Measurements from ENCODE around the gene C22orf15. TPM values are rescaled to one million over a fixed set of nuclear protein-coding genes. Genes with fewer than 3 reads are reported as not detected.

The C22orf15 gene, protein sequence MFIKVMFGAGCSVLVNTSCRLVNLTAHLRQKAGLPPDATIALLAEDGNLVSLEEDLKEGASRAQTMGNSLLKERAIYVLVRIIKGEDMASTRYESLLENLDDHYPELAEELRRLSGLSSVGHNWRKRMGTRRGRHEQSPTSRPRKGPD
- 0.77 and 1.1 TPM in 2 replicates for total RNA-seq

DNA sequence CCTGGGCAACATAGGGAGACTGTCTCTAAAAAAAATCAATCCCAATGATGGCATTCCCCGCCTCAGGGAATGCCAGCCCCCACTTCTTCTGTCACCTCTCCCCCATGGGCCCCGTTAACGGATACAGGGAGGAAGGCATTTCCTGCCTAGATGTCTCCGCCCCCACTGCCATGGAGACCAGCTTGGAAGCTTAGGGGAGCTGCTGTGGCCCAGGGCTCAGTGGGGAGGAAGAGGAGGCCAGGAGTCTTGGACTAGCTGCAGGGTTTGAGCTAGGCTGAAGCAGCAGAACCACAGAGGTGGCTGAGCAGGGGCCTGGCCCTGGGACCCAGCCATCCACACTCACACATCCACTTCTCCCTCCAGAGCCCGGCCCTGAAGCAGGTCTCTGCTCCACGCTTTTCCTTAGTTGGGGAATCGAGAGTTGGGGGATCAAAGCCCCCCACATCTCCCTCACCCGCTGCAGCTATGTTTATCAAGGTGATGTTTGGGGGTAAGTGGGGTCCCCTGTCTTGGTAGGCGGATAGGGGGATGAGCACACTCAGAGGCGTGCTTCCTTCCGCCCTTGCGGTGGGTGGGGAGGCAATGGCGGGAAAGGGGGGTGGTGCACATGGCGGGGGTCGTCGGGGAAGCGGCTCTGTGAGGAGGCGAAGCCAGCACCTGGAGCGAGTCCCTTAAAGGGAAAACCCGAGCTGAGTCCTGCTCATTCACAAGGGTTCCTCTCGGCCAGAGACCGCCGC is at the start of gene C22orf15:
Gene C22orf15 (plus strand): TSS at position 149 of the 737 bp plus-strand sequence. CDS start 317 bp downstream, at position 466.

DNA sequence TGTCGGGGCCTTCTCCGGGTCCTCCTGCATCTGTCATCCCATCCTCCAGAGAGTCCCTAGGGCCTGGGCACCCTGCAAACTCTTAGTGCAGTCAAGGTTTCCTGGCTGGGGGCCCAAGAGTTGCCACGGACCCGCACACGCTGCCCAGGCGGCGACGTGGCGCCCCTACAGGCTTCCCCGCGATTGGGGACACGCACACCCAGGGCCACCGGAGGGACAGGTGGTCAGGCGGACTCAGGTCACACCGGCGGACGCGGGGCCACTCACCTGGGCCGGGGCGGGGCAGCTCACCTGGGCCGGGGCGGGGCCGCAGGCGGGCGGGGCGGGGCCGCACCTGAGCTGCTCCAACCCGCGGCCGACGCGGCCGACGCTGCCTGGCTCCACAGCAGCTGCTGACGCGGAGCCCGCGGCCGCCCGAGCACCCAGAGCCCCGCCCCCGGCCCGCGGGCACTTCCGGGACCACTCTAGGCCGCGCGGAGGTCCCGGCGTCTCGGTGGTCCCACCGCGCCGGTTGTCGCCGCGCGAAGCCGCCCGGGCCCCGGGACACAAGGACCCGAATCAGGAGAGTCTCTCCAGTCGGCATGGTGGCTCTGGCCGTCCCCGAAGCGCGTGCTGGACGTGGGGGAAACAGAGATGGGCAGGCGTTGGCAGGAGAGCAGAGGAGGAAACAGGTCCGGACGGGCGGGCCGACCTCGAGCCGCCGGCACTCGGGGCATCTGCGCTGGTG is 11.9 kb upstream of the C22orf15 start, which contains the start of gene ZNF70:
Gene ZNF70 (minus strand): TSS at position 399 of the 727 bp plus-strand sequence. CDS start 5,972 bp downstream, outside the sequence.

GRCh38 chr22:23754220-23754919 is 8.4 kb upstream of the C22orf15 start, which contains the start of gene VPREB3:
TSS of gene VPREB3 (minus strand) at chr22:23754425. CDS start at chr22:23754363, 62 bp downstream.

DNA sequence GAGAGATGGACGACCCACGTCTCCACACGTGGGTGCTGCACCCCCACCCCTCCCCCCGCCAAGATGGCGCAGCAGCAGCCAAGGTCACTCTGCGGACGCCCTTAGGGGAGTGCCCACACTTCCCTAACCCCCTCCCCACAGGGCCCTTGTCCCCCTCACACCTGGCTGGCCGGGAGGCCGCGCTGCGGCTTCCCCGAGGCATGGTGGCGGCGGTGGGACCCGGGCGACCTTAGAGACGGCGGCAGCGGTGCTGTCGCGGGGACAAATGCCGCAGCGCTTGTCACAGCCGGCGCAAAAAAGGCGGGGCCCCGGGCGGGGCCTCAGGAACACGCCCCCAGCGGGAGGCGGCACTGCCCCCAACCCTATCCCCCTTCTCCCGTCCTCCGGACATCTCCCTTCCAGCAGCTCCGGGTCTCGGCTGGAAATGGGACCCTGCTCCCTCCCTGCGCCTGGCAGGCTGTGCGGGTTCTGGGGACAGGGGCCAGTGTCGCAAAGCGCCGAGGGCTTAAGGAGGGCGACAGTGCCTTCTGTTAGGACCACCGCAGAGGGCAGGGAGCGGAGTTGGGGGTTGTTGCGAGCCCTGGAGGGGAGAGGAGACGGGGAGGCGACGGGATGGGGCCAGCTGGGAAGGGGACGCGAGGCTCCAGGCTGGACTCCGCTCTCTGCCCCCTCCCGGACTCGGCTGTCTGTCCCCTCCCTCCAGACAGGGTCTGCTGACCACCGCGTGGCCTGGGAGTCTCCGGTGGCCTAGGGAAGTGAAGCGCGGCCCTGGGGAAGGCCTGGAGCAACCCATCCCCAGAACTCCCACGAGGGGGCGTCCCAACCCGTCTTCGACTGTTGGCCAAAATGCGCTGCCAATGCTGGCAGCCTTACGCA is 5.1 kb downstream of the C22orf15 start, which contains the start of gene CHCHD10:
Gene CHCHD10 (minus strand): TSS at position 300 of the 876 bp plus-strand sequence. CDS start 98 bp downstream, at position 202.

DNA sequence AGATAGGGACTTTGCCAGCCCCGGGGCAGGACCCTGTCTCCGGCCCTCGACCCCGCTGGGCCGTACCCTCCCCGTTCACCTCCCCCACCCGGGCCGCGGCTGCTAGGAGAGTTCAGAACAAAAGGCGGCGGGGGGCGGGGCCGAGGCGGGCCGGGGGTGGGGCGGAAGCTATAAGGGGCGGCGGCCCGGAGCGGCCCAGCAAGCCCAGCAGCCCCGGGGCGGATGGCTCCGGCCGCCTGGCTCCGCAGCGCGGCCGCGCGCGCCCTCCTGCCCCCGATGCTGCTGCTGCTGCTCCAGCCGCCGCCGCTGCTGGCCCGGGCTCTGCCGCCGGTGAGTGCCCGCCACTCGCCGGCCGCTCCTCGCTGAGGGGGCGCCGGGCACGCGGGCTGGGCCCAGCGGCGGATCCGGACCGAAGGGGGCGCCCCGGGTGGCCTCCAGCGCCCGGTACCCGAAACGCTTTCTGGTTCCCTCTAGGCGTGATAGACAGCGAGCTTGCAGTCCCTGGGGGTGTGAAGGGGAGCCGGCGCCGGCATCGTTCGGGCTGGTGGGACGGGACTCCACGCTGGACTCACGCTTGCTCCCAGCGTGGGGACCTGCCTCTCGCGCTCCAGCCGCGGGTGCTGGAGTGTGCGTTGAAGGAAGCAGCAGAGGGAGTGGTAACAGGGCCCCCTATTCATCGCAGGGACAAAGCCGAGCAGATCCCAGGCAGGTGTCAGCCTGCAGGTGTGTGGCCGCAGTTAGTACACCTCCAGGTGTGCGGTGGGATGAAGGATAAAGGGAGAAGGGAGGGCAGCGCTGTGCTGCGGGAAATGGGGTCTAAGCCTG is 10.1 kb downstream of the C22orf15 start, which contains the start of gene MMP11:
Gene MMP11 (plus strand): TSS at position 201 of the 825 bp plus-strand sequence. CDS start 22 bp downstream, at position 223.

DNA sequence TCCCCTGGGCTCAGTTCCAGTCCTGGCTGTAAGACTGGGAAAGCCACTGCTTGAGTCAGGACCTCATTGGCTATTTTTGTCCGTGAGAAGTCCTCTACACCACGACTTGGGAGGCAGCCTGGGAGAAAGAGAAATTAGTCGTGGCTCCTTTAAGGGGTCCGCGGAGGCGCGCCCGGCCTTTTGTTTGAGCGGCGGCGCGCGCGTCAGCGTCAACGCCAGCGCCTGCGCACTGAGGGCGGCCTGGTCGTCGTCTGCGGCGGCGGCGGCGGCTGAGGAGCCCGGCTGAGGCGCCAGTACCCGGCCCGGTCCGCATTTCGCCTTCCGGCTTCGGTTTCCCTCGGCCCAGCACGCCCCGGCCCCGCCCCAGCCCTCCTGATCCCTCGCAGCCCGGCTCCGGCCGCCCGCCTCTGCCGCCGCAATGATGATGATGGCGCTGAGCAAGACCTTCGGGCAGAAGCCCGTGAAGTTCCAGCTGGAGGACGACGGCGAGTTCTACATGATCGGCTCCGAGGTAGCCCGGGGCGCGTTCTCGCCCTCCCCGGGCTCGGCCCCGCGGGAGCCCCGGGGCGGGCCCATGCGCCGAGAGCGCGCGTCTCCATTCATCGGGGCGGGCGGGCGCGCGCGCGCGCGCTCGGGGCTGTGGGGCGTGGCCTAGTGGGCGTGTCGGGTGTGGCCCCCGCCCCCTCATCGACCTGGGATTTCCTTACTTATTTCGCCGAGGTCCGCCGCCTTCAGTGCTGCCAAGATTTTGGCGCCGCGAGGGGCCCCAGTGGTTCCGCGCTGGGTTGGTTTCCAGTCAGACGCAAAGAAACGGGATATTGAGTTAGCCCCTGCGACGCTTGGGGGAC is 24.2 kb downstream of the C22orf15 start, which contains the start of gene SMARCB1:
Gene SMARCB1 (plus strand): TSS at position 215 of the 848 bp plus-strand sequence. CDS start 204 bp downstream, at position 419.

Other genes starting within 250 kb of the C22orf15 start
- not detected in 2 replicates for gene IGLL1, start 182.7 kb upstream of the C22orf15 start, total RNA-seq
- 0.09 TPM in 1 of 2 replicates, not detected in the other for gene DRICH1, start 130.7 kb upstream of the C22orf15 start, total RNA-seq
- not detected in 2 replicates for gene RGL4, start 72.0 kb upstream of the C22orf15 start, total RNA-seq
- 3.2 and 3.9 TPM in 2 replicates for gene ZNF70, start 11.9 kb upstream of the C22orf15 start, total RNA-seq
- not detected in 2 replicates for gene VPREB3, start 8.6 kb upstream of the C22orf15 start, total RNA-seq
- 0.85 and 10.6 TPM in 2 replicates for gene CHCHD10, start 5.0 kb downstream of the C22orf15 start, total RNA-seq
- 9.6 and 12.3 TPM in 2 replicates for gene MMP11, start 9.9 kb downstream of the C22orf15 start, total RNA-seq
- gene SMARCB1, start 24.0 kb downstream of the C22orf15 start, total RNA-seq, result 63.8 and 737 TPM in 2 replicates
- under 0.01 TPM in 1 of 2 replicates, not detected in the other for gene DERL3, start 76.0 kb downstream of the C22orf15 start, total RNA-seq
- 2.9 and 4.2 TPM in 2 replicates for gene SLC2A11, start 94.9 kb downstream of the C22orf15 start, total RNA-seq
- 775 and 1,022 TPM in 2 replicates for gene MIF, start 131.4 kb downstream of the C22orf15 start, total RNA-seq
- gene GSTT2B, start 198.2 kb downstream of the C22orf15 start, total RNA-seq, result 13.5 and 16.9 TPM in 2 replicates
- 1.0 and 1.2 TPM in 2 replicates for gene DDTL, start 203.9 kb downstream of the C22orf15 start, total RNA-seq
- gene DDT, start 211.5 kb downstream of the C22orf15 start, total RNA-seq, result 121 and 166 TPM in 2 replicates
- 2.1 and 2.3 TPM in 2 replicates for gene GSTT2, start 217.1 kb downstream of the C22orf15 start, total RNA-seq
- not detected in 2 replicates for gene GSTT4, start 242.5 kb downstream of the C22orf15 start, total RNA-seq
- gene CABIN1, start 248.3 kb downstream of the C22orf15 start, total RNA-seq, result 17.8 and 21.2 TPM in 2 replicates

Data from pericardium fibroblast (primary cell).